Measurements from ENCODE around the gene TMEM253.

Gene TMEM253

GRCh38 chr14:21078726-21079125 lies 22.1 kb upstream of the TMEM253 start:
- Histone ChIP-seq H3K27me3 (ENCODE audit: low read length) (no peaks in the 10 kb centered on the region), H3K4me2 (ENCODE audit: low read depth, low read length, poor library complexity, severe bottlenecking) (no peak overlapping the region), H3K9me3 (ENCODE audit: insufficient read depth, low read length) (no peaks in the 10 kb centered on the region), H3K4me3 (ENCODE audit: insufficient read depth, low read length, poor library complexity, severe bottlenecking) (no peak overlapping the region), H3F3A (ENCODE audit: insufficient read depth) (no peaks in the 10 kb centered on the region), H3K36me3 (ENCODE audit: low read length) (no peaks in the 10 kb centered on the region), H3K9me2 (replicated peaks; ENCODE audit: insufficient read depth, low read length) (no peaks in the 10 kb centered on the region), H2AFZ (ENCODE audit: low read depth, low read length, severe bottlenecking) (no peak overlapping the region), H3K27ac (ENCODE audit: low read depth, low read length) (no peak overlapping the region), H3K9ac (ENCODE audit: low read length) (no peak overlapping the region), H4K20me1 (ENCODE audit: low read depth, low read length) (no peaks in the 10 kb centered on the region), H3K79me2 (ENCODE audit: insufficient read depth, low read length) (no peaks in the 10 kb centered on the region)
- no peak for TF ChIP-seq EZH2phosphoT487 (conservative IDR thresholded peaks at IDR 0.05; ENCODE audit: low read length)
- TF ChIP-seq CTCF (IDR thresholded peaks at IDR 0.05; ENCODE audit: insufficient read depth, low read length, poor library complexity, severe bottlenecking), result no peak

GRCh38 chr14:21081521-21082142 lies 19.2 kb upstream of the TMEM253 start:
- Histone ChIP-seq H3K9me2 (replicated peaks; ENCODE audit: insufficient read depth, low read length) (no peaks in the 10 kb centered on the region), H4K20me1 (ENCODE audit: low read depth, low read length) (no peaks in the 10 kb centered on the region), H3F3A (ENCODE audit: insufficient read depth) (no peaks in the 10 kb centered on the region), H3K9ac (ENCODE audit: low read length) (no peak overlapping the region), H3K36me3 (ENCODE audit: low read length) (no peaks in the 10 kb centered on the region), H3K4me3 (ENCODE audit: insufficient read depth, low read length, poor library complexity, severe bottlenecking) (no peak overlapping the region), H3K27me3 (ENCODE audit: low read length) (no peaks in the 10 kb centered on the region), H3K27ac (ENCODE audit: low read depth, low read length) (no peak overlapping the region), H3K4me2 (ENCODE audit: low read depth, low read length, poor library complexity, severe bottlenecking) (no peak overlapping the region), H3K9me3 (ENCODE audit: insufficient read depth, low read length) (no peaks in the 10 kb centered on the region), H3K79me2 (ENCODE audit: insufficient read depth, low read length) (no peaks in the 10 kb centered on the region), H2AFZ (ENCODE audit: low read depth, low read length, severe bottlenecking) (no peak overlapping the region)
- TF ChIP-seq CTCF (IDR thresholded peaks at IDR 0.05; ENCODE audit: insufficient read depth, low read length, poor library complexity, severe bottlenecking) (no peak), EZH2phosphoT487 (conservative IDR thresholded peaks at IDR 0.05; ENCODE audit: low read length) (no peak)

- TF ChIP-seq CTCF (IDR thresholded peaks at IDR 0.05; ENCODE audit: insufficient read depth, low read length, poor library complexity, severe bottlenecking) (no peak), EZH2phosphoT487 (conservative IDR thresholded peaks at IDR 0.05; ENCODE audit: low read length) (no peak)
- no peaks in the 10 kb centered on the region for H3K9me2 ChIP-seq (replicated peaks; ENCODE audit: insufficient read depth, low read length)
- no peak overlapping the region for H3K27ac ChIP-seq (ENCODE audit: low read depth, low read length)
- H2AFZ ChIP-seq (ENCODE audit: low read depth, low read length, severe bottlenecking), result no peak overlapping the region
- no peaks in the 10 kb centered on the region for H3K27me3 ChIP-seq (ENCODE audit: low read length)
- no peaks in the 10 kb centered on the region for H3K36me3 ChIP-seq (ENCODE audit: low read length)
- no peak overlapping the region for H3K9ac ChIP-seq (ENCODE audit: low read length)
- no peaks in the 10 kb centered on the region for H3F3A ChIP-seq (ENCODE audit: insufficient read depth)
- no peaks in the 10 kb centered on the region for H3K9me3 ChIP-seq (ENCODE audit: insufficient read depth, low read length)
- H4K20me1 ChIP-seq (ENCODE audit: low read depth, low read length), result no peaks in the 10 kb centered on the region
- no peaks in the 10 kb centered on the region for H3K79me2 ChIP-seq (ENCODE audit: insufficient read depth, low read length)
- no peak overlapping the region for H3K4me2 ChIP-seq (ENCODE audit: low read depth, low read length, poor library complexity, severe bottlenecking)
- no peak overlapping the region for H3K4me3 ChIP-seq (ENCODE audit: insufficient read depth, low read length, poor library complexity, severe bottlenecking)
Measured at GRCh38 chr14:21083565-21084325, 17.1 kb upstream of the TMEM253 start.

Measured in SU-DHL-6 (cell line).